ENCODE results near the gene ASIC4. TPM values are rescaled to one million over a fixed set of nuclear protein-coding genes. Genes with fewer than 3 reads are reported as not detected.

ASIC4 gene
- total RNA-seq, 1 experiment from 2014 or later, result 0.11 TPM

- no peak overlapping the region for H2AFZ ChIP-seq (ENCODE audit: low read length)
- DNase-seq, result peak; percentile 76
- no peaks in the 10 kb centered on the region for H3K36me3 ChIP-seq (ENCODE audit: low read depth, low read length)
- H4K20me1 ChIP-seq (ENCODE audit: low read length), result no peaks in the 10 kb centered on the region
- peak; percentile 79 for ATAC-seq
- no peak overlapping the region for H3K9ac ChIP-seq (ENCODE audit: low read length)
- TF ChIP-seq CTCF (conservative IDR thresholded peaks at IDR 0.05; ENCODE audit: low read depth, low read length) (peak; percentile 95), EZH2 (IDR thresholded peaks at IDR 0.05; ENCODE audit: low read length, unreplicated experiment) (no peak)
- CTCF ChIA-PET, result interaction anchor here (0.5 to 1.2 kb wide), 6 partner anchors 23 to 500 kb away, joined by 3 to 7 read pairs (median 4); partner anchors contain the start of gene GMPPA
- H3K4me1 ChIP-seq (ENCODE audit: insufficient read depth, low read length), result 0 out of 2 replicates have a peak, but pooled peaks cover 4% of the 10 kb centered on the region
- no peak overlapping the region for H3K4me3 ChIP-seq (ENCODE audit: low read length)
- POLR2A ChIA-PET (ENCODE audit: unreplicated experiment), result interaction anchor here (0.6 to 0.8 kb wide), 2 partner anchors 23 to 24 kb away, joined by 3 to 9 read pairs; partner anchors contain the start of gene GMPPA
- no peaks in the 10 kb centered on the region for H3K9me2 ChIP-seq (replicated peaks; ENCODE audit: low read length)
- no peaks in the 10 kb centered on the region for H3K9me3 ChIP-seq (ENCODE audit: low read length)
- H3F3A ChIP-seq (ENCODE audit: low read length, unreplicated experiment), result no peaks in the 10 kb centered on the region
- BruUV-seq (replicated peaks), result no TSS peak
- H3K27me3 ChIP-seq (ENCODE audit: low read length), result no peaks in the 10 kb centered on the region
- intact Hi-C loops (cut with micrococcal nuclease), result loop anchor here (1.0 kb wide), 1 partner anchor 54 kb away; no protein-coding TSS in a partner anchor
- no peak overlapping the region for H3K27ac ChIP-seq (ENCODE audit: low read length)
- peak overlapping the region; percentile 46 for H3K4me2 ChIP-seq (ENCODE audit: low read length)
- H3K79me2 ChIP-seq (ENCODE audit: low read length), result no peaks in the 10 kb centered on the region
These were observed 38.3 kb upstream of the ASIC4 start for GRCh38 chr2:219475697-219476651.

GRCh38 chr2:219476652-219477151 is 37.6 kb upstream of the ASIC4 start:
- Histone ChIP-seq H3K79me2 (ENCODE audit: low read length) (no peaks in the 10 kb centered on the region), H3F3A (ENCODE audit: low read length, unreplicated experiment) (no peaks in the 10 kb centered on the region), H3K4me3 (ENCODE audit: low read length) (no peak overlapping the region), H3K4me2 (ENCODE audit: low read length) (peak overlapping the region; percentile 46), H3K36me3 (ENCODE audit: low read depth, low read length) (no peaks in the 10 kb centered on the region), H3K27me3 (ENCODE audit: low read length) (no peaks in the 10 kb centered on the region), H3K9me3 (ENCODE audit: low read length) (no peaks in the 10 kb centered on the region), H4K20me1 (ENCODE audit: low read length) (no peaks in the 10 kb centered on the region), H3K9me2 (replicated peaks; ENCODE audit: low read length) (no peaks in the 10 kb centered on the region), H3K27ac (ENCODE audit: low read length) (no peak overlapping the region), H3K4me1 (ENCODE audit: insufficient read depth, low read length) (0 out of 2 replicates have a peak, but pooled peaks cover 4% of the 10 kb centered on the region), H3K9ac (ENCODE audit: low read length) (no peak overlapping the region), H2AFZ (ENCODE audit: low read length) (no peak overlapping the region)
- intact Hi-C loops (cut with micrococcal nuclease), result loop anchor here (1.0 kb wide), 1 partner anchor 54 kb away; no protein-coding TSS in a partner anchor
- CTCF ChIA-PET, result interaction anchor here (0.6 to 1.2 kb wide), 3 partner anchors 53 to 500 kb away, joined by 3 to 5 read pairs (median 3); no protein-coding TSS in a partner anchor
- DNase-seq (no peak), ATAC-seq (no peak)
- no TSS peak for BruUV-seq (replicated peaks)
- TF ChIP-seq EZH2 (IDR thresholded peaks at IDR 0.05; ENCODE audit: low read length, unreplicated experiment) (no peak), EZH2phosphoT487 (IDR thresholded peaks at IDR 0.05; ENCODE audit: borderline replicate concordance, low read length) (no peak), CTCF (conservative IDR thresholded peaks at IDR 0.05; ENCODE audit: low read depth, low read length) (no peak)
- POLR2A ChIA-PET (ENCODE audit: unreplicated experiment), result interaction anchor here (0.6 kb wide), 1 partner anchor 22 kb away, joined by 9 read pairs; the partner anchor contains the start of gene GMPPA

All from PC-3 (cell line).